GM13977 (cell line): Measurements from ENCODE around the gene ATAD1.
A peak's percentile ranks its signal among the peaks of the same experiment; 100 is the strongest.
"Not testable (repeated sequence)": the region's sequence is repeated elsewhere in the genome, so short reads cannot be mapped to it uniquely, and the experiment has no call there.

Experiments
- DNase-seq: peaks from one replicate; pipeline ENCODE4 v3.0.0; 2012; ENCODE audit warnings: low spot score
- in situ Hi-C: fragments of 300-500 bp; cut with MboI; formaldehyde crosslinking; loops from one replicate; pipeline ENCODE4 v1.12.0; 2022; ENCODE audit warnings: low sequenced_read_pairs, low pct_unique_long_range_greater_than_20kb, mixed read lengths, inconsistent platforms; ENCODE audit not compliant: unreplicated experiment
- TF ChIP-seq, protein P1 (sequence below): IDR thresholded peaks from 2 replicates; pipeline ENCODE4 v1.5.1; 2012; ENCODE audit warnings: mild to moderate bottlenecking, control low read depth; ENCODE audit not compliant: insufficient read depth; ENCODE audit errors: extremely low read depth, missing control alignments

The ATAD1 gene

DNA sequence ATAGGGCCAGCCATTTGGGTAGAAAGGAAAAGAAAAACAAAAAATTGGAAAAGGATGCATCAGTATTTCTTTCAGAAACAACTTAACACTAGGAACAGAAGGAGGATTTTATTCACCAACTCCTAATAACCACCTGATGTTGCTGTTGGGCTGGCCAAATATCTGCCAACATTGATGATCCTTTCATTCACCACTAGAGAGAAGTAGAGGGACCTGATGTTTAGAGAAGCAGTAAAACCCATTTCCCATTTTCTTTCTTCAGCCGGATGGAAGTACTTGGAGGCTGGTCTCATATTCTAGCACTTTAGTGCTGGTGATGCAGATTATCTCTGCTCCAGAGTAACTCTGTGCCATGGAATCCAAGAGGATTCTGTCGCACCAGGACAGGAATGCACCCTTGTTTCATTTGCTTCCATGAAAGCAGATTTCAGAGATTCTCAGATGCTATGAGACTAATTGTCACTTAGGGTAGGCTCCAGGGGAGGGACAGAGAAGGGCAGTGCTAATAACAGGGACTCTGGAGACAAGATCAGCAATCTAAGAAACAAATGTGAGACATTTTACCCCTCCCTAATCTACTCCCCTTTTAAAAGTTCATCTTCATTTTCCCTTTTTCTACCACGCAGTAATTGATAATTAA is 42.2 kb upstream of the ATAD1 start:
- DNase-seq, result peak; percentile 58
- in situ Hi-C loops, result loop anchor here (5.0 to 10.0 kb wide), 3 partner anchors 245 to 692 kb away; no protein-coding TSS in a partner anchor
- TF ChIP-seq, protein P1, sequence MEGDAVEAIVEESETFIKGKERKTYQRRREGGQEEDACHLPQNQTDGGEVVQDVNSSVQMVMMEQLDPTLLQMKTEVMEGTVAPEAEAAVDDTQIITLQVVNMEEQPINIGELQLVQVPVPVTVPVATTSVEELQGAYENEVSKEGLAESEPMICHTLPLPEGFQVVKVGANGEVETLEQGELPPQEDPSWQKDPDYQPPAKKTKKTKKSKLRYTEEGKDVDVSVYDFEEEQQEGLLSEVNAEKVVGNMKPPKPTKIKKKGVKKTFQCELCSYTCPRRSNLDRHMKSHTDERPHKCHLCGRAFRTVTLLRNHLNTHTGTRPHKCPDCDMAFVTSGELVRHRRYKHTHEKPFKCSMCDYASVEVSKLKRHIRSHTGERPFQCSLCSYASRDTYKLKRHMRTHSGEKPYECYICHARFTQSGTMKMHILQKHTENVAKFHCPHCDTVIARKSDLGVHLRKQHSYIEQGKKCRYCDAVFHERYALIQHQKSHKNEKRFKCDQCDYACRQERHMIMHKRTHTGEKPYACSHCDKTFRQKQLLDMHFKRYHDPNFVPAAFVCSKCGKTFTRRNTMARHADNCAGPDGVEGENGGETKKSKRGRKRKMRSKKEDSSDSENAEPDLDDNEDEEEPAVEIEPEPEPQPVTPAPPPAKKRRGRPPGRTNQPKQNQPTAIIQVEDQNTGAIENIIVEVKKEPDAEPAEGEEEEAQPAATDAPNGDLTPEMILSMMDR, result peak; percentile 60

DNA sequence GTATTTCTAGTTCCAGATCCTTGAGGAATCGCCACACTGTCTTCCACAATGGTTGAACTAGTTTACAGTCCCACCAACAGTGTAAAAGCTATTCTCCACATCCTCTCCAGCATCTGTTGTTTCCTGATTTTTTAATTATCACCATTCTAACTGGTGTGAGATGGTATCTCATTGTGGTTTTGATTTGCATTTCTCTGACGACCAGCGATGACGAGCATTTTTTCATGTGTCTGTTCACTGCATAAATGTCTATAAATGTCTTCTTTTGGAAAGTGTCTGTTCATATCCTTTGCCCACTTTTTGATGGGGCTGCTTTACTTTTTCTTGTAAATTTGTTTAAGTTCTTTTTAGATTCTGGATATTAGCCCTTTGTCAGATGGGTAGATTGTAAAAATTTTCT is 37.6 kb upstream of the ATAD1 start:
- in situ Hi-C loops, result not testable (repeated sequence)

DNA sequence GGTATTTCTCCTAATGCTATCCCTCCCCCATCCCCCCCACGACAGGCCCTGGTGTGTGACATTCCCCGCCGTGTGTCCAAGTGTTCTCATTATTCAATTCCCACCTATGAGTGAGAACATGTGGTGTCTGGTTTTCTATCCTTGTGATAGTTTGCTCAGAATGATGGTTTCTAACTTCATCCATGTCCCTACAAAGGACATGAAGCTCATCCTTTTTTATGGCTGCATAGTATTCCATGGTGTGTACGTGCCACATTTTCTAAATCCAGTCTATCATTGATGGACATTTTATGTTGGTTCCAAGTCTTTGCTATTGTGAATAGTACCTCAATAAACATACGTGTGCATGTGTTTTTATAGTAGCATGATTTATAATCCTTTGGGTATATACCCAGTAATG is 37.2 kb upstream of the ATAD1 start:
- in situ Hi-C loops, result not testable (repeated sequence)

More for the DNA sequence above, 37.6 kb upstream of the ATAD1 start:
- not testable (repeated sequence) for DNase-seq

DNA sequence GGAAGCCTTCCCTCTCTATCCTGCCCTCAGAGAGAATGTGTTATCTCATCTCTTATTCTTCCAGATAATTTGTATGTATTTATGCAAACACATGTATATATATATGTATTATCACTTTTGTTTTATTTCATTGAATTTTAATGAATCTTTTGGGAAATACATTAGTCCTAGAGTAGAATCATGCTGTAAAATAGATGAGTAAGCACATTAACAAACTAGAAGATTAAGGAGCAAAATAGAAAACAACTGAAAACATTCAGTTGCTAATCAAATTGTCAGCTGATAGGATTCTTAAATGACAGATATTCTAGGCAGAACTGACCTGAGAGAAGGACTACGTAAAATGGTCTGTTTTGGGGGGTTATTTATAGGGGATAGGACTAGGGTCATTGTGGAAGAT is 34.1 kb upstream of the ATAD1 start:
- in situ Hi-C loops, result no loop called here
- TF ChIP-seq, protein P1, result no peak
- DNase-seq, result no peak

More for the DNA sequence above, 37.2 kb upstream of the ATAD1 start:
- DNase-seq, result not testable (repeated sequence)

DNA sequence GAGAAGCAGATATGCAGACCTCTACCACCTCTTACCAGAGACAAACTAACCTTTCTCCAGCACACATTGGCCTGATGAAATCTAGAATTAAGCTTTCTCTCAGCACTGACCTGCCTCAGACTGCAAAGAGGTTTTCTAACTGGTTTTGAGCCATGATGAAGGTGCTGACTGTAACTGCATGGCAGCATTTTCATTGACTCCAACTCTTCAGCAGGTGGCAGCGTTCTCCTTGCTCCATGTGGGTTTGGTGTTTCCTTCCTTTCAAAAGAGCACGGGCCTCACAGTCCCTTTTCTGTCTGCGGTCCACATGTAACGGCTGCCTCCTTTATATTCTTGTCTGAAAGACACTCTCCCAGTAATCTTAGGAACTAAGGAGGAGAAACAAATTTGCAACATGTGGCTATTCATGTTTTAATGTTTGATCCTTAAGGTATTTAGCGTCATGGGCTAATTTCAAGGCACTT is 32.7 kb upstream of the ATAD1 start:
- in situ Hi-C loops, result no loop called here
- TF ChIP-seq, protein P1, result peak; percentile 60
- no peak for DNase-seq

DNA sequence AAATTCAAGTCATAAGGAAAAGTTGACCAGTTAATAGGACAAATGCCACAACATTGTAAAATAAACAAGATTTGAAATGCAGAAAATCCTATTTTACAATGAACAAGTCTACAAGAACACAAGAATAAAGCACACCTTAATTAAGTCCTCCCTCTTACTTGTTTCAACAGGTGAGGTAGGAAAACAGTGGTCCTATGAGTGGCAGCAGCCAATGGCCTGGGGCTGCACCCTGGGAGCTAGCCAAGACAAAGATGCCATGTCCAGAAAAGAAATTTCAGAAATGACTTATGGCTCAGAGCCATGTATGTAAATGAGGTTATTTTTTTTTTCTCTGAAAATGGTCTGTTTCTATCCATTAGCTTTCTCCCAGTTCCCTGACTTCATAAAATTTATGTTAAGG is 31.0 kb upstream of the ATAD1 start:
- TF ChIP-seq, protein P1, result no peak
- in situ Hi-C loops, result no loop called here
- DNase-seq, result no peak

DNA sequence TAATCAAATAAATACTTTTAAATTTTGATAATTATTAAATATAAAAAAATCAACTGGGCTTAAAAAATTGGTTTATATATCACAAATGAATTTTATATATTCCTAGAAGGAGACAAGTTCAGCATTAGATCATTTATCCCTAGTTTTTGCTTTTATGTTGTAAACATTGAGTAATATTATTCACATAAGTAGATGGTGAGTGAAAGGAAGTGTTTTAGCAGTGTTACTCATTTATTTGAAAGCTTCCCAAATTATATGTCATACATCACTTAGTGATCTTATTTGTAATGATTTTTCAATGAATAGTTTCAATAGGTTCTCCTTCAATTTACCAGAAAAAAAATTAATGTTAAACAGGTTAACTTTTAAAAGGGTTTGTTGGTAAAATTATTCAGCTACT is 29.5 kb upstream of the ATAD1 start:
- in situ Hi-C loops, result no loop called here
- TF ChIP-seq, protein P1, result no peak
- DNase-seq, result no peak

DNA sequence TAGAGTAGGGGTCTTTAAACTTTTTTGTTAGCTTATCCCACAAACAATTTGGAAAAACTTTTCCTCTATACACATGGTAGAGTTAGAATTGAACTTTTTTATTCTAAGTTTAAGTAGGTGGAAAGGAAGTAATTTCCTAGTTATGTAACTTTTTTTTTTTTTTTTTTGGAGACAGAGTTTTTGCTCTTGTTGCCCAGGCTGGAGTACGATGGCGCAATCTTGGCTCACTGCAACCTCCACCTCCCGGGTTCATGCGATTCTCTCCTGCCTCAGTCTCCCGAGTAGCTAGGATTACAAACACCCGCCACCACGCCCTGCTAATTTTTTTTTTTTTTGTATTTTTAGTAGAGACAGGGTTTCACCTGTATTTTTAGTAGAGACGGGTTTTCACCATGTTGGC is 28.7 kb upstream of the ATAD1 start:
- DNase-seq, in situ Hi-C loops: not testable (repeated sequence)
